Measurements from ENCODE around the gene PTER. TPM values are rescaled to one million over a fixed set of nuclear protein-coding genes. Genes with fewer than 3 reads are reported as not detected.

Gene PTER
- total and polyA plus RNA-seq, 2 of the 13 experiments (the other 11 are each of a cell fraction or from before 2014, with no cell fraction given) = 6.1 to 6.6 TPM

- no peaks in the 10 kb centered on the region for H3K9me3 ChIP-seq (ENCODE audit: low read length)
- ChIA-PET CTCF (ENCODE audit: low intra/inter-chr PET ratio, low total read pairs) (no interaction called here), POLR2A (no interaction called here)
- FAIRE-seq (no peak), ATAC-seq (no peak), DNase-seq (ENCODE audit: low spot score) (no peak)
- no peak overlapping the region for H2AFZ ChIP-seq (ENCODE audit: low read length)
- no TSS peak for BruUV-seq (replicated peaks)
- 25% methylated on average over 4 of the region's 4 CpGs for WGBS (ENCODE audit: low lambda C conversion rate)
- H3K27me3 ChIP-seq (ENCODE audit: control insufficient read depth in 1 of 2, insufficient read depth in 2 of 2, low read length in 2 of 2) = no peaks in the 10 kb centered on the region; a peak in 1 of 5 replicates
- no peaks in the 10 kb centered on the region for H3K79me2 ChIP-seq (ENCODE audit: insufficient read depth, low read length)
- in situ Hi-C loops (cut with HindIII; ENCODE audit: extremely low pct_ligation_motif_present, low pct_unique_long_range_greater_than_20kb) (no loop called here), intact Hi-C loops (cut with micrococcal nuclease; ENCODE audit: unreplicated experiment) (no loop called here)
- no peak overlapping the region for H3K9ac ChIP-seq (ENCODE audit: insufficient read depth, low read depth, low read length)
- H3K27ac ChIP-seq (ENCODE audit: extremely low read length, insufficient read depth, low read length) = no peak overlapping the region
- no peak overlapping the region for H3K4me2 ChIP-seq (ENCODE audit: low read depth, low read length)
- H3K36me3 ChIP-seq (replicated peaks in 1 of 2; ENCODE audit: control insufficient read depth in 1 of 2, insufficient read depth in 2 of 2, low read length in 2 of 2) = no peaks in the 10 kb centered on the region
- H3K4me1 ChIP-seq (ENCODE audit: insufficient read depth, low read length) = peaks cover 10% of the 10 kb centered on the region; the same call in 1 of the 2 replicates
- H3K4me3 ChIP-seq (replicated peaks in 1 of 3; ENCODE audit: insufficient read depth in 1 of 3, low read depth in 2 of 3, low read length in 3 of 3) = no peak overlapping the region
- TF ChIP-seq BHLHE40 (IDR thresholded peaks at IDR 0.05; ENCODE audit: low read length) = no peak
- TF ChIP-seq NR0B2 (CRISPR knock-in tag; IDR thresholded peaks at IDR 0.05) = no peak
- no peak for TF ChIP-seq ATF7-NPFF (CRISPR knock-in tag; IDR thresholded peaks at IDR 0.05; ENCODE audit: low read depth)
- no peak for TF ChIP-seq NR3C1 (CRISPR knock-in tag; IDR thresholded peaks at IDR 0.05)
- no peak for TF ChIP-seq ZNF251 (CRISPR knock-in tag; IDR thresholded peaks at IDR 0.05)
- TF ChIP-seq ZNF432 (CRISPR knock-in tag; IDR thresholded peaks at IDR 0.05; ENCODE audit: borderline replicate concordance) = no peak
- TF ChIP-seq ZNF282 (IDR thresholded peaks at IDR 0.05; ENCODE audit: partially characterized antibody) = no peak
- no peak for TF ChIP-seq ZNF776 (CRISPR knock-in tag; IDR thresholded peaks at IDR 0.05)
- no peak for TF ChIP-seq MTA3 (CRISPR knock-in tag; IDR thresholded peaks at IDR 0.05)
- no peak for TF ChIP-seq MYNN (CRISPR knock-in tag; IDR thresholded peaks at IDR 0.05; ENCODE audit: low read depth)
- TF ChIP-seq ZBTB43 (CRISPR knock-in tag; conservative IDR thresholded peaks at IDR 0.05) = no peak
- TF ChIP-seq REPIN1 (CRISPR knock-in tag; IDR thresholded peaks at IDR 0.05; ENCODE audit: borderline replicate concordance, low read depth) = no peak
- no peak for TF ChIP-seq ZNF20 (CRISPR knock-in tag; IDR thresholded peaks at IDR 0.05)
- no peak for TF ChIP-seq MAFK (conservative IDR thresholded peaks at IDR 0.05 in 1 of 2, IDR thresholded peaks at IDR 0.05 in 1 of 2; ENCODE audit: low read length in 2 of 2)
- no peak for TF ChIP-seq ISL2 (CRISPR knock-in tag; IDR thresholded peaks at IDR 0.05)
- no peak for TF ChIP-seq ZNF543 (CRISPR knock-in tag; IDR thresholded peaks at IDR 0.05)
- no peak for TF ChIP-seq ZNF580 (CRISPR knock-in tag; IDR thresholded peaks at IDR 0.05; ENCODE audit: borderline replicate concordance, low read depth)
- no peaks in the 10 kb centered on the region for H4K20me1 ChIP-seq (ENCODE audit: insufficient read depth, low read length)
Measured at GRCh38 chr10:16393271-16393858, 43.4 kb upstream of the PTER start.
